K562 (cell line): ENCODE results near the gene UBE2QL1. TPM values are rescaled to one million over a fixed set of nuclear protein-coding genes. Genes with fewer than 3 reads are reported as not detected.

Experiments used
- ATAC-seq: fragments of 200-7000 bp; cut with Tn5 transposase; 3 replicates; pipeline ENCODE4 v1.9.1; 2020; ENCODE audit warnings: moderate library complexity
- BruUV-seq: library from RNA; stranded (reverse); fragments of 400-500 nt; replicated peaks from 2 replicates; lab custom pipeline; 2021; lab: Mats Ljungman, UMichigan
- CTCF ChIA-PET: fragments of 300-600 bp; formaldehyde crosslinking; extraction: SDS; loops from one replicate; lab custom pipeline; 2021; ENCODE audit warnings: low intra/inter-chr PET ratio; lab: Yijun Ruan, JAX
- POLR2A ChIA-PET: fragments of 300-600, 350-650 bp; sonication (Branson Sonifier 250); formaldehyde crosslinking; extraction: SDS; loops from one replicate; lab custom pipeline; 2021; ENCODE audit warnings: antibody characterized with exemption, inconsistent platforms; lab: Yijun Ruan, JAX
- DNase-seq, 4 experiments: peaks; one replicate each; pipeline versions ENCODE4 v3.0.0 to v3.0.0-alpha.2; 2011 to 2018; ENCODE audit warnings: low spot score in 3 of 4, mixed read lengths in 3 of 4; ENCODE audit errors: extremely low read depth in 1 of 4
- FAIRE-seq: peaks from 2 replicates; lab custom pipeline; 2011; peaks lifted over from hg19 to GRCh38; lab: Jason Lieb, UNC
- H2AFZ ChIP-seq: 2 replicates; pipeline ENCODE4 v1.6.0; 2011; ENCODE audit warnings: low read depth, low read length, control low read depth, inconsistent platforms
- H3K27ac ChIP-seq: fragments of 200-600 bp; 3 replicates; pipeline ENCODE4 v1.8.0; 2011; ENCODE audit warnings: low read depth, mild to moderate bottlenecking, control low read depth, inconsistent platforms, low read length, moderate library complexity, mixed read lengths; ENCODE audit errors: extremely low read depth
- H3K27me3 ChIP-seq, 2 experiments: fragments of 300-600 bp in 1 of 2; 2 replicates in 1 of 2; 3 replicates in 1 of 2; pipeline versions ENCODE4 v1.6.0 to v1.8.0; 2011; ENCODE audit warnings: inconsistent platforms in 2 of 2, low read length in 2 of 2, mild to moderate bottlenecking in 1 of 2, mixed read lengths in 1 of 2, moderate library complexity in 1 of 2; ENCODE audit not compliant: control insufficient read depth in 2 of 2, insufficient read depth in 2 of 2
- H3K36me3 ChIP-seq: fragments of 300-600 bp; 3 replicates; pipeline ENCODE4 v1.8.0; 2011; ENCODE audit warnings: mild to moderate bottlenecking, low read length, inconsistent platforms; ENCODE audit not compliant: control insufficient read depth, insufficient read depth
- H3K4me1 ChIP-seq, 2 experiments: fragments of 200-600 bp in 1 of 2; replicated peaks in 1 of 2; 2 replicates in 1 of 2; 3 replicates in 1 of 2; pipeline versions ENCODE4 v1.5.1 to v1.8.0; 2011; ENCODE audit warnings: inconsistent platforms in 2 of 2, low read length in 2 of 2, mild to moderate bottlenecking in 1 of 2, mixed read lengths in 1 of 2, moderate library complexity in 1 of 2; ENCODE audit not compliant: control insufficient read depth in 2 of 2, insufficient read depth in 2 of 2
- H3K4me2 ChIP-seq: 2 replicates; pipeline ENCODE4 v1.6.1; 2011; ENCODE audit warnings: low read length, control low read depth, inconsistent platforms, mixed read lengths; ENCODE audit not compliant: insufficient read depth
- H3K4me3 ChIP-seq: fragments of 200-600 bp; sonication (generic), shearing (Covaris generic); 2 replicates; pipeline ENCODE4 v1.5.1; 2016; ENCODE audit warnings: control low read depth, inconsistent platforms
- H3K79me2 ChIP-seq: fragments of 200-600 bp; 3 replicates; pipeline ENCODE4 v1.8.0; 2011; ENCODE audit warnings: low read length, inconsistent platforms; ENCODE audit not compliant: control insufficient read depth, insufficient read depth
- H3K9ac ChIP-seq, 2 experiments: 2 replicates each; pipeline versions ENCODE4 v1.6.0 to v1.6.1; 2011; ENCODE audit warnings: low read depth in 2 of 2, low read length in 2 of 2, control low read depth in 1 of 2, inconsistent platforms in 1 of 2, mild to moderate bottlenecking in 1 of 2, mixed read lengths in 1 of 2; ENCODE audit not compliant: insufficient read depth in 1 of 2
- H3K9me1 ChIP-seq: one replicate; pipeline ENCODE4 v1.6.0; 2011; ENCODE audit warnings: inconsistent platforms, mild to moderate bottlenecking, low read length, moderate library complexity; ENCODE audit not compliant: control insufficient read depth, insufficient read depth
- H3K9me3 ChIP-seq: replicated peaks from 2 replicates; pipeline ENCODE4 v1.5.1; 2011; ENCODE audit warnings: low read depth, low read length, inconsistent platforms; ENCODE audit not compliant: control insufficient read depth, insufficient read depth
- H4K20me1 ChIP-seq: replicated peaks from 2 replicates; pipeline ENCODE4 v1.6.1; 2011; ENCODE audit warnings: low read length, inconsistent platforms, mixed read lengths; ENCODE audit not compliant: control insufficient read depth, insufficient read depth
- C11orf30 ChIP-seq: fragments of 450-650 bp; IDR thresholded peaks from 2 replicates; pipeline ENCODE4 v1.6.1; 2016; ENCODE audit warnings: low read depth, mild to moderate bottlenecking
- MBD2 ChIP-seq: sonication (generic); IDR thresholded peaks from 2 replicates; pipeline ENCODE4 v1.6.1; 2016; ENCODE audit warnings: low read depth, borderline replicate concordance
- NELFE ChIP-seq: IDR thresholded peaks from 2 replicates; pipeline ENCODE4 v1.6.1; 2011; ENCODE audit warnings: mild to moderate bottlenecking; ENCODE audit not compliant: insufficient read depth, insufficient read length
- PHB ChIP-seq: fragments of 250-450 bp; sonication (Bioruptor Pico); IDR thresholded peaks from 2 replicates; pipeline ENCODE4 v1.5.0; 2021
- RBM22 ChIP-seq: fragments of 200-400 bp; formaldehyde crosslinking; IDR thresholded peaks from 2 replicates; pipeline ENCODE4 v1.6.1; 2018; ENCODE audit warnings: low read length, low read depth; ENCODE audit not compliant: poor library complexity, severe bottlenecking
- TFAM ChIP-seq: fragments of 250-450 bp; sonication (Bioruptor Pico); conservative IDR thresholded peaks from 2 replicates; pipeline ENCODE4 v1.5.0; 2021; ENCODE audit warnings: mild to moderate bottlenecking, moderate library complexity
- ZBTB1 ChIP-seq: sonication (generic); formaldehyde crosslinking; IDR thresholded peaks from 2 replicates; pipeline ENCODE4 v1.8.1; 2023; ENCODE audit warnings: missing genetic modification reagents, low read depth, mild to moderate bottlenecking, borderline replicate concordance
- ZC3H11A ChIP-seq: IDR thresholded peaks from 2 replicates; pipeline ENCODE4 v1.6.1; 2012; ENCODE audit warnings: low read depth, low read length, improper control_type of control experiment
- ZNF134 ChIP-seq: fragments of 250-450 bp; sonication (Bioruptor Pico); conservative IDR thresholded peaks from 2 replicates; pipeline ENCODE4 v1.4.0; 2020
- ZNF695 ChIP-seq: fragments of 450-650 bp; formaldehyde crosslinking; IDR thresholded peaks from 2 replicates; pipeline ENCODE4 v1.4.0; 2020; ENCODE audit warnings: mild to moderate bottlenecking, moderate library complexity
- ZNF785 ChIP-seq: fragments of 250-450 bp; sonication (Bioruptor Pico); IDR thresholded peaks from 2 replicates; pipeline ENCODE4 v1.4.0; 2020; ENCODE audit warnings: mild to moderate bottlenecking
- WGBS: fragments of 100-300 bp; shearing (Covaris generic); methylation state at CpG from one replicate; pipeline ENCODE4 v1.1.6; 2016; ENCODE audit warnings: low coverage, mixed read lengths; ENCODE audit not compliant: insufficient coverage; ENCODE audit errors: missing lambda C conversion rate; 5-methylcytosine and 5-hydroxymethylcytosine counted together
- in situ Hi-C: fragments of 300-500 bp; cut with MboI; formaldehyde crosslinking; loops from 4 replicates; pipeline ENCODE4 v1.15.0; 2018; ENCODE audit warnings: inconsistent platforms, mixed read lengths
- intact Hi-C: fragments of 100-400 bp; cut with micrococcal nuclease; formaldehyde crosslinking; loops from 2 replicates; pipeline ENCODE4 v1.14.2; 2022
- polyA plus RNA-seq, 8 experiments: library from polyadenylated mRNA; depleted of rRNA in 4 of 8; stranded (reverse) in 5 of 8; unstranded in 3 of 8; fragments of >200 nt; fragmentation: Nextera tagmentation in 2 of 8; fragmentation: Illumina TruSeq in 1 of 8; extraction: Ambion mirVana in 2 of 8; extraction: Trizol in 1 of 8; gene quantifications; 2 replicates each; pipeline versions ENCODE4 v1.2.1 to v1.2.3, GENCODE V29; 2011 to 2014; ENCODE audit warnings: inconsistent platforms in 1 of 8, missing spikeins in 1 of 8
- total RNA-seq, 7 experiments: library from RNA; depleted of rRNA in 6 of 7; stranded (reverse); fragments of >200 nt in 6 of 7; fragmentation: Illumina TruSeq in 2 of 7; extraction: Trizol in 2 of 7; gene quantifications; 2 replicates each; pipeline versions ENCODE4 v1.2.1 to v1.2.3, GENCODE V29; 2011 to 2021; ENCODE audit warnings: low replicate concordance in 1 of 7
- TF ChIP-seq, protein P1 (sequence below): sonication (generic); formaldehyde crosslinking; IDR thresholded peaks from 2 replicates; pipeline ENCODE4 v1.8.1; 2023; ENCODE audit warnings: mild to moderate bottlenecking, missing genetic modification reagents, moderate library complexity
- TF ChIP-seq, protein P2 (sequence below): fragments of 450-650 bp; formaldehyde crosslinking; IDR thresholded peaks from 2 replicates; pipeline ENCODE4 v1.4.0; 2020; ENCODE audit warnings: mild to moderate bottlenecking
- TF ChIP-seq, protein P3 (sequence below): fragments of 450-650 bp; IDR thresholded peaks from 2 replicates; pipeline ENCODE4 v1.6.1; 2016; ENCODE audit warnings: borderline replicate concordance

UBE2QL1 gene
- total and polyA plus RNA-seq, 9 of the 15 experiments (the other 6 are each of a cell fraction or from before 2014, with no cell fraction given) = not detected

DNA sequence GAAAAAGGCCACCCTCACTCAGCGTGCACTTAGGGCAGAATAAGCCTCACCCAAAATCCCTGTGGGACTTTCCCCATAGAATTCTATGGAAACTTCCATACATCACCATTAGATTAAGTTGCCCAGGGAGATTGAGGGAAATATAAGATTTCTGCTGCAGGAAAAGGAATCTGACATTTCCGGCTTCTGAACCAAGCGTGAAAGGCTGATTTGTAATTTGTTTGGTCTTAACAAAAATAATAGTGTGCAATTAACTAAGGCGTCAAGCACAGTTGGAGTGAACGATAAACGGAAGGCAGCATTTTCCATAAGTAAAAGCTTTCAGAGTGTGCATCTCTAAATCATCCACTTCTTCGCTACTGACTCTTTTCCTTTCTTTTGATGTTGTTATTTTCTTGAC is 14.0 kb downstream of the UBE2QL1 start:
- ATAC-seq = no peak
- H3K79me2 ChIP-seq = no peaks in the 10 kb centered on the region
- no TSS peak for BruUV-seq
- intact Hi-C loops (no loop called here), in situ Hi-C loops (no loop called here)
- peaks cover 28 to 51% of the 10 kb centered on the region in 2 experiments for H3K27me3 ChIP-seq
- no peaks in the 10 kb centered on the region; the same call in none of the 2 replicates for H4K20me1 ChIP-seq
- H3K4me3 ChIP-seq = no peak overlapping the region
- H3K9me3 ChIP-seq = no peaks in the 10 kb centered on the region
- no peaks in the 10 kb centered on the region for H3K9me1 ChIP-seq
- no peak overlapping the region for H3K27ac ChIP-seq
- FAIRE-seq = no peak
- POLR2A ChIA-PET = no interaction called here
- H3K4me1 ChIP-seq = no peaks in the 10 kb centered on the region
- H3K9ac ChIP-seq = no peak overlapping the region
- 4% methylated on average over 7 of the region's 7 CpGs for WGBS
- no peak for DNase-seq
- H3K36me3 ChIP-seq = no peaks in the 10 kb centered on the region
- CTCF ChIA-PET = no interaction called here
- H2AFZ ChIP-seq = no peak overlapping the region
- no peak overlapping the region for H3K4me2 ChIP-seq
- TF ChIP-seq NELFE (no peak), ZNF134 (CRISPR knock-in tag) (no peak), RBM22 (no peak), ZC3H11A (no peak), C11orf30 (no peak), TFAM (CRISPR knock-in tag) (no peak), ZBTB1 (CRISPR knock-in tag) (no peak), ZNF785 (CRISPR knock-in tag) (no peak), ZNF695 (CRISPR knock-in tag) (no peak), MBD2 (no peak), PHB (no peak)
- TF ChIP-seq, protein P1, sequence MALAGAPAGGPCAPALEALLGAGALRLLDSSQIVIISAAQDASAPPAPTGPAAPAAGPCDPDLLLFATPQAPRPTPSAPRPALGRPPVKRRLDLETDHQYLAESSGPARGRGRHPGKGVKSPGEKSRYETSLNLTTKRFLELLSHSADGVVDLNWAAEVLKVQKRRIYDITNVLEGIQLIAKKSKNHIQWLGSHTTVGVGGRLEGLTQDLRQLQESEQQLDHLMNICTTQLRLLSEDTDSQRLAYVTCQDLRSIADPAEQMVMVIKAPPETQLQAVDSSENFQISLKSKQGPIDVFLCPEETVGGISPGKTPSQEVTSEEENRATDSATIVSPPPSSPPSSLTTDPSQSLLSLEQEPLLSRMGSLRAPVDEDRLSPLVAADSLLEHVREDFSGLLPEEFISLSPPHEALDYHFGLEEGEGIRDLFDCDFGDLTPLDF (CRISPR knock-in tag) = no peak
- TF ChIP-seq, protein P2, sequence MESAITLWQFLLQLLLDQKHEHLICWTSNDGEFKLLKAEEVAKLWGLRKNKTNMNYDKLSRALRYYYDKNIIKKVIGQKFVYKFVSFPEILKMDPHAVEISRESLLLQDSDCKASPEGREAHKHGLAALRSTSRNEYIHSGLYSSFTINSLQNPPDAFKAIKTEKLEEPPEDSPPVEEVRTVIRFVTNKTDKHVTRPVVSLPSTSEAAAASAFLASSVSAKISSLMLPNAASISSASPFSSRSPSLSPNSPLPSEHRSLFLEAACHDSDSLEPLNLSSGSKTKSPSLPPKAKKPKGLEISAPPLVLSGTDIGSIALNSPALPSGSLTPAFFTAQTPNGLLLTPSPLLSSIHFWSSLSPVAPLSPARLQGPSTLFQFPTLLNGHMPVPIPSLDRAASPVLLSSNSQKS = no peak
- TF ChIP-seq, protein P3, sequence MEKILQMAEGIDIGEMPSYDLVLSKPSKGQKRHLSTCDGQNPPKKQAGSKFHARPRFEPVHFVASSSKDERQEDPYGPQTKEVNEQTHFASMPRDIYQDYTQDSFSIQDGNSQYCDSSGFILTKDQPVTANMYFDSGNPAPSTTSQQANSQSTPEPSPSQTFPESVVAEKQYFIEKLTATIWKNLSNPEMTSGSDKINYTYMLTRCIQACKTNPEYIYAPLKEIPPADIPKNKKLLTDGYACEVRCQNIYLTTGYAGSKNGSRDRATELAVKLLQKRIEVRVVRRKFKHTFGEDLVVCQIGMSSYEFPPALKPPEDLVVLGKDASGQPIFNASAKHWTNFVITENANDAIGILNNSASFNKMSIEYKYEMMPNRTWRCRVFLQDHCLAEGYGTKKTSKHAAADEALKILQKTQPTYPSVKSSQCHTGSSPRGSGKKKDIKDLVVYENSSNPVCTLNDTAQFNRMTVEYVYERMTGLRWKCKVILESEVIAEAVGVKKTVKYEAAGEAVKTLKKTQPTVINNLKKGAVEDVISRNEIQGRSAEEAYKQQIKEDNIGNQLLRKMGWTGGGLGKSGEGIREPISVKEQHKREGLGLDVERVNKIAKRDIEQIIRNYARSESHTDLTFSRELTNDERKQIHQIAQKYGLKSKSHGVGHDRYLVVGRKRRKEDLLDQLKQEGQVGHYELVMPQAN = no peak
